HG03159 (cell line): ENCODE results near the gene PTMS.
"Not testable (repeated sequence)": the region's sequence is repeated elsewhere in the genome, so short reads cannot be mapped to it uniquely, and the experiment has no call there.

Source experiments
- ATAC-seq: cut with Tn5 transposase; IDR thresholded peaks from one replicate; pipeline ENCODE4 v1.9.1; 2021; ENCODE audit warnings: mild to moderate bottlenecking, moderate library complexity; ENCODE audit not compliant: unreplicated experiment

PTMS gene, protein sequence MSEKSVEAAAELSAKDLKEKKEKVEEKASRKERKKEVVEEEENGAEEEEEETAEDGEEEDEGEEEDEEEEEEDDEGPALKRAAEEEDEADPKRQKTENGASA

DNA sequence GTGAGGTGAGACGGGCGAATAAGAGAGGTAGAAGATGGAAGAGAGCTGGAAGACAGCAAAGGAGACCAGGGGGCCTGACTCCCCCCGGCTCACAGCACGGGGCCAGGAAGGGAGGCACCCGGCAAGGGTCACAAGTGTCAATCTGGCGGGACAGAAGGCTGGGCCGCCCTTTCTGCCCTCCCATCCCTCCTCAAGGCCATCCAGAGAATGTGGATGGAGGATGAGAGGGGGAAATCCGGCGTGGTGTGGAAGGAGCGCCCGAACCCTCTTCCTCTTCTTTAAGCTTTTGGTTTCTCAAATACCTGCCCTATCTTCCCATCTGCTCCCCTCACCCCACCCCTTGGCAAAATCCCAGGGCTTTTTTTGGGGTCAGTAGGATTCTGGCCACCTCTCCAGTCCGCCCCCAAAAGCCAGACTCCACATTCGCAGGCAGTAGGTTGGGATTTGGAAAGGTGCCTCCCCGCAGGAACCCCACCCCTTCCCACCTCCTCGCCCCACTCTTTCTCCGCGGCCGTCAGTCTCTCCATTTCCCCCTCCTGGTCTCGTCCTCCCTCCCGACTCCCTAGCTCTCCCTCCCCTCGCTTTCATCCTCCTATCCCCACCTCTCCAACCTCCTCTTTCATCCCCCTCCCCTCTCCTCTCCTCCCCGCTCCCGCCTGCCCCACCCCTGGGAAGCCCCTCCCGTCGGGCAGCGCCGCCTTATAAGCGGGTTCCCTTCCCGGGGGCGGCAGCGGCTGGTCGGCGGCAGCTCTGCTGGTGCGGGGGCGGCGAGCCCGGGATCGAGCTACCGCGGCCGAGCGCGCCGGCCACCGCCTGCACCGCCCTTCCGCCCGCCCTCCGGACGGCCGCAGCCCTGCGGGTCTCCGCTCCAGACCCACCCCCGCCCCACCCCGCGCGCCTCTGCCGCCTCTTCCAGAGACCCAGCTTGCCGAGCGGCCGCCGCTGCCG, at the start of gene PTMS:
TSS of gene PTMS (plus strand) at position 730 of the 948 bp plus-strand sequence. CDS start 343 bp downstream, outside the sequence.
- ATAC-seq: peak; percentile 9

DNA sequence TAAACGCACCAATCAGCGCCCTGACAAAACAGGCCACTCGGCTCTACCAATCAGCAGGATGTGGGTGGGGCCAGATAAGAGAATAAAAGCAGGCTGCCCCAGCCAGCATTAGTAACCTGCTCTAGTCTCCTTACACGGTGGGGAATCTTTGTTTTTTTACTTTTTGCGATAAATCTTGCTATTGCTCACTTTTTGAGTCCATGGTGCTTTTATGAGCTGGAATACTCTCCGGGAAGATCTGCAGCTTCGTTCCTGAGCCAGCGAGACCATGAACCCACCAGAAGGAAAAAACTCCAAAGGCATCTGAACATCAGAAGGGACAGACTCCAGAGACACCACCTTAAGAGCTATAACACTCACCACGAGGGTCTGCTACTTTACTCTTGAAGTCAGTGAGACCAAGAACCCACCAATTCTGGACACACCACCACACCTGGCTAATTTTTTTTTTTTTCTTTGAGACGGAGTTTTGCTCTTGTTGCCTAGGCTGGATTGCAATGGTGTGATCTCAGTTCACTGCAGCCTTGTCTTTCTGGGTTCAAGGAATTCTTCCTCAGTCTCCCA, 49.2 kb upstream of the PTMS start:
- ATAC-seq: no peak

DNA sequence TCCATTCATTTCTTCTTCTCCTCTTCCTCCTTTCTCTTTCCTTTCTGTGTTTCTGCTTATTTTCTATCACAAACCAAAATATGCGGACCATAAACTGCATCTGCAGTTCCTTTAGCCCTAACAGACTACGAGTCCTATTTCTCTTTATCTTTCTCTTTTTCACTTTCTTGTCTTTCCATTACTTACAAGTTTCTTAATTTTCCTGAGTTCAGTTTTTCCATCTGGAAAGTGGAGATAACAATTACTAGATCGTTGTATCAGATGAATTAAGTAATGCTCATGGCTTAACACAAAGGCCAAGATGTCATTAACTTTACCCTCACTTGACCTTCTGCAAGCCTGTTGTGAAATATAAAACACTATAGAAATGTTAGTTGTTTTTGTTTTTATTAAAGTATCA, 43.3 kb upstream of the PTMS start:
- ATAC-seq: no peak

DNA sequence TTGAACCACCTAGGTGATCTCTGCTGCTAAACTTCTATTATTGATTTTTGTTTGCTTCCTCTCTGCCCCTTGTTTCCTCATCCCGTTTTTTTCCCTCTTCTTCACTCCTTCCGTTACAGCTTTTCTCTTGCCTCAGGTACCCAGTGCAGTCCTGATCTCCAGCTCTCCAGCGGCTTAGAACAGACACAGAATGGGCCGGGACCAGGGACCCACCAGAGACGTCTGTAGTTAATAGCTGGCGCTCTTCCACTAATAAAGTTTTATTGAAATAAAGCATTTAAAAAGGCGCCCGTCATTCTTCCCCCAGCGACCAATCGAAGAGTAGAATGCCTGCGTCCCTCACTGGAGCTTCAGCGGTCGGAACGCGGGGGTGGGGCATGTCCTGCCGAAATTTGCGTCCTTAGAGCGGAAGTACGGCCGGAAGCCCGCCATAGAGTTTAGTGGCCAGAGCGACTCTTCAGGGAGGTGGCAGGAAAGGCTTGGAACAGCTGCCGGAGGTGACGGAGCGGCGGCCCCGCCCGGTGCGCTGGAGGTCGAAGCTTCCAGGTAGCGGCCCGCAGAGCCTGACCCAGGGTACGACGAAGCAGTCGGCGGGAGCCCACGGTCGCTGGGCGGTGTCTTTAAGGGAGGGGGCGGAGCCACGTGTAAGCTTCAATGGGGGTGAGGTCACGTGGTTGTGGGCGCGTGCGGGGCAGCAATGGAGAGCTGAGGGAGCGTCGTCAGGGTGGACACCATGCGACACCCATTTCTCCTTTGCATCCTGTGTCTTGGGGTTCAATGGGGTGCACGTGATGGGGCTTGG, 42.4 kb upstream of the PTMS start, which contains the start of gene COPS7A:
TSS of gene COPS7A (plus strand) at position 440 of the 802 bp plus-strand sequence. CDS start 611 bp downstream, outside the sequence.
- peak; percentile 93 for ATAC-seq

DNA sequence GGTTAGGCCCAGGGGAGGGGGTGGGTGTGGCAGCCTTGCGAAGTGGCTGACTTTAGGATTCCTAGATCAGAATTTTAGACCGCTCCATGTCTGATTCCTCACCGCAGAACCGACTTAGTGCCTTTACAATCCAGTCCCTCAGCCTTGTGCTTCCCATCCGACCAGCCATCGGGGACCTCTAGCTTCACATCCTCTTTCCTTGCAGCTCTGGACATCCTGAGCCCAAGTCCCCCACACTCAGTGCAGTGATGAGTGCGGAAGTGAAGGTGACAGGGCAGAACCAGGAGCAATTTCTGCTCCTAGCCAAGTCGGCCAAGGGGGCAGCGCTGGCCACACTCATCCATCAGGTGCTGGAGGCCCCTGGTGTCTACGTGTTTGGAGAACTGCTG, 41.8 kb upstream of the PTMS start:
- ATAC-seq: peak; percentile 30

DNA sequence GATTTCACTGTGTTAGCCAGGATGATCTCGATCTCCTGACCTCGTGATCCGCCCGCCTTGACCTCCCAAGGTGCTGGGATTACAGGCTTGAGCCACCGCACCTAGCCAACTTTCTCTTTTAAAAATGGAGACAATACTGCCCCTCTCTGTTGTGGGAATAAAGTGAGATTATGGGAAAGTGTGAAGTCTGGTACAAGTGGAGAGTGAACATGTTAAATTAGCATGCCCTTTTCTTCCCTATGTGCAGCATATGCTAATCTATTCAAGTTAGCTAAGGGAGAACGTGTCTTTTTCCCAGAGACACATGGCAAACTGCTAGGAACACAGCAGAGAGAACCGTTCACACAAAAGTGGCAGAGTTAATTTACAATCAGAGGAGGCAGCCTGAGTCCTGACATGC, 40.8 kb upstream of the PTMS start:
- no peak for ATAC-seq

DNA sequence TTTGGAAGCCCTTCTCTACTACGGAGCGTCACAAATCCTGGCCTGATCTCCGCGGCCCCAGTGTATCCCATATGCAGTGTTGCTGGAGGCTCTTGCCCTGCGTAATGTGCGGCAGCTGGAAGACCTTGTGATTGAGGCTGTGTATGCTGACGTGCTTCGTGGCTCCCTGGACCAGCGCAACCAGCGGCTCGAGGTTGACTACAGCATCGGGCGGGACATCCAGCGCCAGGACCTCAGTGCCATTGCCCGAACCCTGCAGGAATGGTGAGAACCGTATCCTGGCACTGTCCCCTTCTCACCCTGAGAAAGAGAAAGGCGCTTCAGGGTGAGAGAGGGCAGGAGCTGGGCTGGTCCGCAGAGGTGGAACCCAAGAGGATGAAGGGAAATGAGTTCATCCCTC, 37.0 kb upstream of the PTMS start:
- no peak for ATAC-seq

DNA sequence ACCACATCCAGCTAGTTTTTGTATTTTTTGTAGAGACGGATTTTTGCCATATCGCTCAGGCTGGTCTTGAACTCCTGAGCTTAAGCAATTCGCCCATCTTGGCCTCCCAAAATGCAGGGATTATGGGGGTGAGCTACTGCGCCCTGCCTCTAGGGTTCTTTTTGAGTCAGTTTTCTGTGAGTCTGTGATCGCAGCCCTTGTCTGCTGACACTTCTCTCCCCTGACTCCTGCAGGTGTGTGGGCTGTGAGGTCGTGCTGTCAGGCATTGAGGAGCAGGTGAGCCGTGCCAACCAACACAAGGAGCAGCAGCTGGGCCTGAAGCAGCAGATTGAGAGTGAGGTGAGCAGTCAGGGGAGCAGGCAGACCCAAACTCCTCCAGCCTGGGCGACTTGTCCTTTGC, 36.0 kb upstream of the PTMS start:
- no peak for ATAC-seq

DNA sequence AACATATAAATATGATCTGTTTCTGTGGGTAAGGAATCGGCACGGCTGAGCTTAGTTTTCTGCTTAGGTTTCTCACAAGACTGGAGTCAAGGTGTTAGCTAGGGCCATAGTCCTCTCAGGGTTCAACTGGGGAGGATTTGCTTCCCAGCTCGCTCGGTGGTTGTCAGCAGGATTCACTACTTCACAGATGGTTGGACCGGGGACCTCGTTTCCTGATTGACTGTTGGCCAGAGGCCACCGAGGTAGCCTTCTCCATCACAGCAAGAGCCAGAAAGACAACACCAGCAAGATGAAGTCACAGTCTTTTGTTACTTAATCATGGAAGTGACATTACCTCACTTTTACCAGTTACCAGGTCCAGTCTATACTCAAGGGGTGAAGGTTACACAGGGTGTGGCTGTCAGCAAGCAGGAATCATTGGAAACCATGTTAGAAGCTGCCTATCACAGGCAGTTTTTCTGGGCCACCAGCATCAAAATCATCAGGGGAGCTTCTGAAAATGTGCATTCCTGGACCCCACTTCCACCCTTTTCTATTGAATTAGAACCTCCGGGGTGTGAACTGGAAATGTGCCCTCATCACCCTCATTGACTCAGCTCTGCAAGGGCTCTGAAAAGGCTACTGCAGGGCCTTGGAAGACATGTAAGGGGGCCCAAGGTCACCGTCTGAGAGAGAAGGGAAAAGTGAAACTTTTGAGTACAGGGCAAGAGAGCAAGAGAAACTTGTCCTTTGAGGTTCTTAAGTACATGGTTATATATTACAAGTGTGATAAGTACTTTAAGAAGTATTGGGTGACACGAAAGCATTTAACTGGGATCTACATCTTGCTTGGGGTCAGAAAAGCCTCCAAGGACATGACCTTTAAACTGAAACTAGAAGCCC, 31.4 kb upstream of the PTMS start:
- no peak for ATAC-seq

DNA sequence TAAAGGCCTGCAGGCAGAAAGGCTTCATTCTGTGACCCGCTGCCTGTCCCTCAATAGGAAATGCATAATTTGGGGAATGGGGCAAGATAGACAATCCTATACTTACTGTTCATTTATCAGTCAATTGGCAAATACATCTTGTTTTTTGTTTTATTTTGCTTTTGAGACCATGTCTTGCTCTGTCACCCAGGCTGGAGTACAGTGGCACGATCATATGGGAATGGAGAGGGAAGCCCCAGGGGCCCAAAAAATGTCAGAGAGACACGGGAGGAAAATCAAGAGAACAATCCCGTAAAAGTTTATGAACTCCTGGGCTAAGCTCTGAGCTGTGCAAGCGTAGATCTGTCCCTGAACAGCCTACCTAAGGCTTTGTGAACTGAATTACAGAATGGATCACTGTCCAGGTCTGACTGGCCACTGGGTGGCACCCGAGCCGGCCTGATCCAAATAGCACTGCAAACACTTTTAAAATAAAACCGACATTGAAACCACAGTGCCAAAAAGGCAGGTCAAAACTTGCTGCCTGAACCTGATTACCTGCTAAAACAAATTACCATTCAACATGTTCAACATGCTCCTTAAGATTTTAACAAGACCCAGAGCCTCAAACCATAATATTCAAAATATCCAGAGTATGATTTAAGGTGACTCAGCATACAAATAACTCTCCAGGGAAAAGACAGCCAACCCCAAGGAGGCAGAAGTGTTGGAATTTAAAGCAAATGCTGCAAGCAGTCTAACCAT, 30.5 kb upstream of the PTMS start:
- no peak for ATAC-seq

DNA sequence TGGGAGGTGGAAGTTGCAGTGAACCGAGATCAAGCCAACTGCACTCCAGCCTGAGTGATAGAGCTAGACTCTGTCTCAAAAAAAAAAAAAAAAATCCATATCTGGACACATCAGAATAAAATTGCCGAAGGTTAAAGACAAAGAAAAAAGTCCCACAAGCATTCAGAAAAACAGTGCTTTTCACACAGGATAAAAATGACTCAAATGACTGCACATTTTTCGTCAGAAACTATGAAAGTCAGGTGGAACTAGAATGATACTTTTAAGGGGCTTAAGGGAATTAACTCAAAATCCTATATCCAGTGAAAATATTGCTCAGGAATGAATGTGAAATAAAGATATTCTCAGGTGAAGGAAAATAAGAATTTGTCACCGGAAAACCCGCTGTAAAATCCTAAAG, 29.4 kb upstream of the PTMS start:
- no peak for ATAC-seq

DNA sequence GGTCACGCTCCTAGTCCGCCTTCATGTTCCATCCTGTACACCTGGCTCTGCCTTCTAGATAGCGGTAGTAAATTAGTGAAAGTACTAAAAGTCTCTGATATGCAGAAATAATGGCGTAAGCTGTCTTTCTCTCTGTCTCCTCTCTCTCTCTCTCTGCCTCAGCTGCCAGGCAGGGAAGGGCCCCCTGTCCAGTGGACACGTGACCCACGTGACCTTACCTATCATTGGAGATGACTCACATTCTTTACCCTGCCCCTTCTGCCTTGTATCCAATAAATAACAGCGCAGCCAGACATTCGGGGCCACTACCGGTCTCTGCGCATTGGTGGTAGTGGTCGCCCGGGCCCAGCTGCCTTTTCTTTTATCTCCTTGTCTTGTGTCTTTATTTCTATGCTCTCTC, 24.1 kb upstream of the PTMS start:
- not testable (repeated sequence) for ATAC-seq

DNA sequence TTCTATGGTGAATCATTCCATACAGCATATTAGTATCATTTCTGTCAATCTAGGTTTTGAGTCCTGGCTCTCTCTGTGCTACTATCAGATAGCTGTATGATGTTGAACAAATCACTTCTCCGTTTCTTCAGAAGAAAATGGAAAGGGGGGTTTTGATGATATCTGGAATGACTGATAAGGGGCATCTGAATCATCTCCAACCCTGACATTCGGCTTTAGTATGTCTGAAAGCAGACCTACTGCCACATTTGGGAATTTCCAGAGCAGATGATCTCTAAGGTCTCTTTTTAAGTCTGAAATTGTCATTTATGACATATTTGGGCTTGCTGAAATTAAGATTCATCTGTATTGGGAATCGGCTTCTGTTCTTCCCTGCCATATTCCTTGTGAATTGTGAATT, 23.3 kb upstream of the PTMS start:
- ATAC-seq: no peak

DNA sequence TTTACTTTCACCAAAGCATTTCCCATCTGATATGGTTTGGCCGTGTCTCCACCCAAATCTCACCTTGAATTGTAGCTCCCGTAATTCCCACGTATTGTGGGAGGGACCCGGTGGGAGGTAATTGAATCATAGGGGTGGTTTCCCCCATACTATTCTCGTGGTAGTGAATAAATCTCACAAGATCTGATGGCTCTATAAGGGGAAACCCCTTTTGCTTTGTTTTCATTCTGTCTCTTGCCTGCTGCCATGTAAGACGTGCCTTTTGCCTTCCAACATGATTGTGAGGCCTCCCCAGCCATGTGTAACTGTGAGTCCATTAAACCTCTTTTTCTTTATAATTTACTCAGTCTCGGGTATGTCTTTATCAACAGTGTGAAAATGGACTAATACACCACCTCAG, 22.9 kb upstream of the PTMS start:
- ATAC-seq: not testable (repeated sequence)

DNA sequence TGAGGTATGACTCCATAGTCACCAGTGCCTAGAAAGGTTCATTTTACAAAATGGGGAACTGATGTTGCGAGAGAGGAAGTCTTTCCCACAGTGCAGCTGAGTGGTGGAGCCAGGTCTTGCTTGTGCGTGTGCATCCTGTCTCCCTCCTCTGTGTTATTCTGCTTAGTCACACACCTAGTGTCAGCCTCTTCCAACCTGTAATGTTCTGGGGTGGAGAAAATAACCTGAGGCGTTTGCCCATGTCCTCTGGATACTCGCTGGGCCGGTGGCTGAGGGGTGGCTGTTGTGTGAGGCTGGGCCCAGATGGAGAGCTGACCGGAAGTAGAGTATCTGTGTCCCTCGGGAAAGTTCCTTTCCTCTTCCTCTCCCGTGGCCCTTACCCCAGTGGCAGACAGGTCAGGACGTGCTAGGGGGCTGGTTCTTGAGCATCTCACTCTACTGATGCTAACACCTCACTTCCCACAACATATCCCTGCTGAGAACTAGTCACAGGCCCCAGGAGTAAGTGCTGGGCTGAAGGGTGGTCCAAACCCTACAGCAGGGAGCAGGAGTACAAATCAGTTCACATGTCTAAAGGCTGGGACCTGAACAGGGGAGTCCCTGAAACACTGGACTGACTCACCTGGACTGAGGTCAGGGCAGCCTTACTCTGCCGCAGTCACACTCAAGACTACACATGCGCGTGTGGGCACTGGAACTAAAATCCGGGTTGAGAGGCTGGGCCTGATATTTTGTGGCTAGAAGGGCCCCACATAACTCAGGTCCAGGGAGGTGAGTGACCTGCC, 20.2 kb upstream of the PTMS start:
- ATAC-seq: no peak

DNA sequence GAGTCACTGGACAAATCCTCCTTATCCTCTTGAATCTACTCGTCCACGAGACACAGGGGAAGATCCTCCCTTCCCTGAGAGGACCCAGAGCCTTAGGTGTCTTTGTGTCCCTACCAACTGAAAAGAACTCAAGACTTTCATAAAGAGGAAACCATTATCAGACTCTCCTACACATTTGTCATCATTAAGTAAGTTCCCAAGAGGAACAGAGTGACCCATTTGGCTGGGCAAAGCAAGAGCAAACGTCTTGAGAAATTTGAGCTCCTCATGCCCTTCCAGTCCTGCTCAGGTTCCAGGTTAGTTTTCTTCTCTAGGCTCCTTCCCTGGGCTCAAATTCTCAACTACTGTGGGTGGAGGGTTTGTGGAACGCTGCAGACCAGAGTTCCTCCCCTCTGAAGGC, 18.9 kb upstream of the PTMS start:
- no peak for ATAC-seq

DNA sequence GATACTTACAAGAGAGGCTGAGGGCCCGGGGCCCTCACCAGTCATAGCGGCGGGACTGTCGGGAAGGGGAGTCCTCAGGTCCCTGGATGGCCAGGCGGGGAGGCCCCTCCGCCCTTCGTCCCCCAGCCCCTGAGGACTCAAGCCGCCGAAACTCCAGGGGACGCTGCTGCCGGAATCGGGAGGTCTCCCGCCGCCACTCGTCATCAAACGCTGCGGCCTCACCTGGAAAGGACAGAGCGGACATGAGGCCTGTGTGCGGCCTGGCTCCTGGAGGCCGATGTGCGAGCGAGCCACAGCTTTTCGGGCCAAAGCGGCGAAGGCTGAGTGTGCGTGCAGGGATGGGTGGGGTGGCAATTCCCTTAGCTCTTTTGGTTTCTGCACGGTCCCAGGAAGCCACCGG, 17.4 kb upstream of the PTMS start:
- ATAC-seq: no peak

DNA sequence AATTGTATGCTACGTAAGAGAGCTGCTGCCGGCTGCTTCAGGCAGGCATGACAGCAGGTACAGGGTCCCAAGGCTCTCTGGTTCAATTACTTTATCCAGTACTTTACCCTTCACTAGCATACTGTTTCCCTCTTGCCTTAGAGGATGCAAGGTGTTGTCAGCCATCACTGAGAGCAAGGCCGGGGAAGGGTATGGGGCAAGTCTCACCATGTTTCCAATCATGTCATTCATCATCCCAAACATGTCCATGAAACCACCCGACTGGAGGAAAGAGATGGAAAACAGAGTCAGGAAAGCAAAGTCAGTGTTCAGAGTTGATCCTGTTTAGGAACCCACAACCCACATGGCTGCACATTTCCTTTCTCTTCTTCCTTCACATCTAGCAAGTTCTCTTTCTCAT, 15.7 kb upstream of the PTMS start:
- no peak for ATAC-seq

DNA sequence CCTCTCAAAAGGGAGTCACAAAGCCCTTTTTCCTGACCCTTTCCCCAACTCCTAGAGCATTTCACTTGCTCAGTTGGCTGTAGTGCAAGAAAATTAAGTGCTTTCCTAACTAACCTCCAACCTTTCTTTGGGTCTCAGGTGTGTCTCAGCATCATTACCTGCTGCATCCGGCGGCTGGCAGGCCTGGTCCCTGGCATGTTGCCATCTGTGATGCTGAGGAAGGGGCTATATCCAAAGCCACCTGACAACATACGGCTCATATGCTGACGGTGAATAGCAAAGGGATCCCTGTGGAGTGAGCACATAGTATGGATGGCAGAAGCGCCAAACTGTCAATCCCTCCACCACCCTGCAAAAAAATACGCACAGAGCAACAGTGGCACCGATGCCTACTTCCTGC, 14.4 kb upstream of the PTMS start:
- ATAC-seq: no peak
